ENCODE data around the gene RXRB. TPM values are rescaled to one million over a fixed set of nuclear protein-coding genes. Genes with fewer than 3 reads are reported as not detected.

Gene RXRB
- polyA plus RNA-seq, 3 donors, result 4.5 to 74.5 (median 5.1) TPM

DNA sequence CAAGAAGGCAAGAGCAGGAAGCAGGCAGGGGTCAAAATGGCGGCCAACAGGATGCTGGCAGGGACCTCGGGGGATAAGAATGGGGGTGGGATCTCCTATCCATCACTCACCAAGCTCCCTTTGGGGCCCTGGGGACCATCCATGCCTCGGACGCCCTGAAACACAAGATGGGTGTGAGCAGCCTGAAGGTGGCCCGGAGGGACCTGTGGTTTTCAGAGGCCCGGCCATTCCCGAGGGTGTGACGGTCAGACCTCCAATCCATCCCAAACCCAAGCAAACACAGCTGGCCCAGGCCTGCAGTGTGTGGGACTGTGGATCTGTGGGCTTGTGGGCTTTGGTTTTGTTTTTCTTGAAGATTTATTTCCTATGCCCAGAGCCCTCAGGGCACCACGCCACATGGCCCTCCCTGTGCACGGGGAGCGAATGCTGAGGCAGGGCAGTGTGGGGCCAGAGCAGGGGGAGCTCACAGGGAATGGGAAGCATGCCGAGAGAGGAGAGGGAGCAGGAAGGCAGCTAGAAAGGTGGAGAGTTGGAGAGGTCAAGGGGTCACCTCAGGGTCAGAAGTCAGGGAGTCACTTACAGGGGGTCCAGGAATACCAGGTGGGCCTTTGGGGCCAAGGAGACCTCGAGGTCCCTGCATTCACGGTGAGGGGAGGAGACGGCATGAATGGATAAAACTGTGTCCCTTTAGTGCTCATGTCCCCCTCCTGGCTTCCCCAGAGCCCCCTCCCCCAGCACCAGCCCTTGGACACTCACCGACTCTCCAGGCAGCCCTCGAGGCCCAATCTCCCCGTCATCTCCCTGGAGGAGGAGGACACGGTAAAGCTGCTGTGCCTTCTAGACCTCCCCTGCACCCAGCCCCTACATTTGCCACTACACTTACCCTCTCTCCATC lies 22.7 kb downstream of the RXRB start:
- Mint-ChIP-seq H3K36me3 (peaks cover 2 to 3% of the 10 kb centered on the region in 2 donors), H3K4me1 (no peaks in the 10 kb centered on the region), H3K27me3 (ENCODE audit: low read depth in 3 of 3) (peaks cover 12 to 15% (median 13%) of the 10 kb centered on the region in 3 donors), H3K9me3 (peaks cover 3 to 9% (median 5%) of the 10 kb centered on the region in 7 donors), H3K4me3 (no peak overlapping the region), H3K27ac (peak overlapping the region in 1 of 7 donors; percentile 3)
- Histone ChIP-seq H2AFZ (ENCODE audit: insufficient read depth, low read depth, low read length, poor library complexity, severe bottlenecking) (no peak overlapping the region), H3K27ac (ENCODE audit: low read depth in 1 of 2, low read length in 2 of 2) (no peak overlapping the region), H3K9ac (ENCODE audit: insufficient read depth, low read length, poor library complexity, severe bottlenecking) (no peak overlapping the region), H3K36me3 (replicated peaks in 1 of 2; ENCODE audit: control insufficient read depth in 1 of 2, insufficient read depth in 2 of 2, low read length in 2 of 2) (no peaks in the 10 kb centered on the region), H3K27me3 (ENCODE audit: control insufficient read depth in 2 of 2, insufficient read depth in 2 of 2, low read length in 2 of 2) (no peaks in the 10 kb centered on the region), H3K4me2 (replicated peaks; ENCODE audit: extremely low read depth, low read length, poor library complexity, severe bottlenecking) (no peak overlapping the region), H3K4me3 (replicated peaks in 1 of 3; ENCODE audit: low read depth in 2 of 3, low read length in 3 of 3) (no peak overlapping the region), H4K20me1 (ENCODE audit: insufficient read depth, low read length) (no peaks in the 10 kb centered on the region), H3K79me2 (ENCODE audit: insufficient read depth, low read length) (no peaks in the 10 kb centered on the region), H3K4me1 (ENCODE audit: control insufficient read depth in 1 of 2, insufficient read depth in 2 of 2, low read length in 2 of 2) (no peaks in the 10 kb centered on the region), H3K9me3 (replicated peaks in 1 of 2; ENCODE audit: control insufficient read depth in 1 of 2, insufficient read depth in 1 of 2, low read length in 2 of 2) (peaks cover 0 to 3% of the 10 kb centered on the region in 2 donors)
- DNase-seq, result no peak
- 92% methylated on average over 10 of the region's 19 CpGs for WGBS (ENCODE audit: insufficient coverage)
- TF ChIP-seq, protein P1, sequence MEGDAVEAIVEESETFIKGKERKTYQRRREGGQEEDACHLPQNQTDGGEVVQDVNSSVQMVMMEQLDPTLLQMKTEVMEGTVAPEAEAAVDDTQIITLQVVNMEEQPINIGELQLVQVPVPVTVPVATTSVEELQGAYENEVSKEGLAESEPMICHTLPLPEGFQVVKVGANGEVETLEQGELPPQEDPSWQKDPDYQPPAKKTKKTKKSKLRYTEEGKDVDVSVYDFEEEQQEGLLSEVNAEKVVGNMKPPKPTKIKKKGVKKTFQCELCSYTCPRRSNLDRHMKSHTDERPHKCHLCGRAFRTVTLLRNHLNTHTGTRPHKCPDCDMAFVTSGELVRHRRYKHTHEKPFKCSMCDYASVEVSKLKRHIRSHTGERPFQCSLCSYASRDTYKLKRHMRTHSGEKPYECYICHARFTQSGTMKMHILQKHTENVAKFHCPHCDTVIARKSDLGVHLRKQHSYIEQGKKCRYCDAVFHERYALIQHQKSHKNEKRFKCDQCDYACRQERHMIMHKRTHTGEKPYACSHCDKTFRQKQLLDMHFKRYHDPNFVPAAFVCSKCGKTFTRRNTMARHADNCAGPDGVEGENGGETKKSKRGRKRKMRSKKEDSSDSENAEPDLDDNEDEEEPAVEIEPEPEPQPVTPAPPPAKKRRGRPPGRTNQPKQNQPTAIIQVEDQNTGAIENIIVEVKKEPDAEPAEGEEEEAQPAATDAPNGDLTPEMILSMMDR (IDR thresholded peaks at IDR 0.05), result no peak
- intact Hi-C loops (cut with micrococcal nuclease), result no loop called here

DNA sequence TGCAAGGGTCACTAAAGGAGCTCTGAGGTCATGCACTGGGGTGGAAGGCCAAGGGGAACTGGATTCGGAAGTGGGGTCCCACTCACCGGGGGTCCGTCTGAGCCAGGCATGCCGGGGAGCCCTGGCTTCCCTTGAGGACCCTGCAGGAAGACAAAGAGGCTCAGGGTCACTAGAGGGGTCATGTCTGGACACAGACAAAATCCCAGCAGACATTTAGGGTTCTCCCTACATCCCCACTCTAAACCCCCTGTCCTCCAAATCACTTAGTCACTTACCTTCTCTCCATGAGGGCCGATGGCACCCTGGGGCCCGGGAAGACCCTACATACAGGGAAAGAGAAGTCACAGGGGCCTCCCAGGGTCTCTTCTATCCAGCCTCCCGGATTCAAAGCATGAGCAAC lies 23.6 kb downstream of the RXRB start:
- Histone ChIP-seq H3K4me3 (replicated peaks in 1 of 3; ENCODE audit: low read depth in 2 of 3, low read length in 3 of 3) (no peak overlapping the region), H2AFZ (ENCODE audit: insufficient read depth, low read depth, low read length, poor library complexity, severe bottlenecking) (no peak overlapping the region), H3K4me2 (replicated peaks; ENCODE audit: extremely low read depth, low read length, poor library complexity, severe bottlenecking) (no peak overlapping the region), H4K20me1 (ENCODE audit: insufficient read depth, low read length) (no peaks in the 10 kb centered on the region), H3K27me3 (ENCODE audit: control insufficient read depth in 2 of 2, insufficient read depth in 2 of 2, low read length in 2 of 2) (no peaks in the 10 kb centered on the region), H3K9me3 (replicated peaks in 1 of 2; ENCODE audit: control insufficient read depth in 1 of 2, insufficient read depth in 1 of 2, low read length in 2 of 2) (no peaks in the 10 kb centered on the region), H3K36me3 (replicated peaks in 1 of 2; ENCODE audit: control insufficient read depth in 1 of 2, insufficient read depth in 2 of 2, low read length in 2 of 2) (no peaks in the 10 kb centered on the region), H3K27ac (ENCODE audit: low read depth in 1 of 2, low read length in 2 of 2) (no peak overlapping the region), H3K9ac (ENCODE audit: insufficient read depth, low read length, poor library complexity, severe bottlenecking) (no peak overlapping the region), H3K79me2 (ENCODE audit: insufficient read depth, low read length) (no peaks in the 10 kb centered on the region), H3K4me1 (ENCODE audit: control insufficient read depth in 1 of 2, insufficient read depth in 2 of 2, low read length in 2 of 2) (no peaks in the 10 kb centered on the region)
- intact Hi-C loops (cut with micrococcal nuclease), result no loop called here
- H3K27ac Mint-ChIP-seq, result no peak overlapping the region
- no peak for DNase-seq
- WGBS (ENCODE audit: insufficient coverage), result 94% methylated on average over 2 of the region's 7 CpGs
- no peak overlapping the region for H3K4me3 Mint-ChIP-seq
- no peaks in the 10 kb centered on the region for H3K4me1 Mint-ChIP-seq
- TF ChIP-seq, protein P1 (IDR thresholded peaks at IDR 0.05), result no peak
- peaks cover 0 to 8% (median 0%) of the 10 kb centered on the region in 7 donors for H3K9me3 Mint-ChIP-seq
- no peaks in the 10 kb centered on the region for H3K36me3 Mint-ChIP-seq
- H3K27me3 Mint-ChIP-seq (ENCODE audit: low read depth in 3 of 3), result peaks cover 11 to 19% (median 15%) of the 10 kb centered on the region in 3 donors
